Measurements from ENCODE around the gene ZNF320. TPM values are rescaled to one million over a fixed set of nuclear protein-coding genes. Genes with fewer than 3 reads are reported as not detected.

Gene ZNF320
- total RNA-seq, 1 experiment from 2014 or later, result 26.1 TPM

DNA sequence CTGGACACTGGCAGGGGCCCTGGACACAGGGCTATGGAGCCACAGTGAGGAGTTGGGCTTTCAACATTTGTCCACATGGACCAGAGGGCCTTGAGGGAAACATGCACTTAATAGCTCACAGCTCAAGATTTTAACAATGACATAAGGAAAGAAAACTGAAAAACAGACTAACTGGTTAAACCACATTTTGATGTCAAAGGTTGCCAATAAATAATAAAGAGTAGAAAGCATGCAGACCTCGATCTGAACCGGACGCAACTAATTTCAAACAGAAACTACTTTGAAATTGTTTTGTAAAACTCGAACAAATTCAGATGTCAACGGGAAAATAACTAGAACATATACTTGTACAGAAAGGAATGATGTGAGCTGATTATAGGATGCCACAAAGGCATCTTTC lies 41.3 kb upstream of the ZNF320 start:
- peaks cover 14 to 38% (median 30%) of the 10 kb centered on the region in 3 experiments; a peak in 6 of 7 replicates for H3K36me3 Mint-ChIP-seq (ENCODE audit: insufficient read depth in 1 of 3, low read depth in 3 of 3)
- no peak overlapping the region for H3K4me3 Mint-ChIP-seq
- H3K79me2 ChIP-seq (ENCODE audit: insufficient read depth, low read length), result peaks cover 6% of the 10 kb centered on the region; the same call in 1 of the 2 replicates
- H4K8ac ChIP-seq (replicated peaks; ENCODE audit: insufficient read length, low read depth, low read length), result no peak overlapping the region
- H3K4me1 Mint-ChIP-seq, result peaks cover 9 to 24% of the 10 kb centered on the region in 2 experiments
- H3K27me3 Mint-ChIP-seq (ENCODE audit: low read depth), result no peaks in the 10 kb centered on the region; the same call in 1 of the 2 replicates
- H2BK20ac ChIP-seq (ENCODE audit: low read depth, low read length, poor library complexity, severe bottlenecking), result no peak overlapping the region
- H2BK12ac ChIP-seq (ENCODE audit: insufficient read length, low read depth, low read length), result no peak overlapping the region
- H4K20me1 ChIP-seq (ENCODE audit: control insufficient read depth, insufficient read depth, insufficient read length), result no peaks in the 10 kb centered on the region
- H3K18ac ChIP-seq (ENCODE audit: insufficient read length, low read depth, low read length), result no peak overlapping the region
- no peak overlapping the region for H2AFZ ChIP-seq (ENCODE audit: low read length)
- no peak overlapping the region for H4K5ac ChIP-seq (ENCODE audit: insufficient read length, low read depth, low read length)
- no peak overlapping the region for H3T11ph ChIP-seq (ENCODE audit: low read length)
- H3K27ac ChIP-seq (ENCODE audit: insufficient read length, low read depth, low read length), result no peak overlapping the region
- H3K56ac ChIP-seq (ENCODE audit: insufficient read length, low read depth, low read length), result no peak overlapping the region
- DNase-seq, result no peak
- no peak overlapping the region for H3K23ac ChIP-seq (ENCODE audit: insufficient read length, low read depth, low read length)
- no peak overlapping the region for H2BK5ac ChIP-seq (ENCODE audit: insufficient read length, low read length)
- H3K79me1 ChIP-seq (ENCODE audit: insufficient read depth, low read depth, low read length, poor library complexity, severe bottlenecking), result peaks cover 6% of the 10 kb centered on the region
- H3K9me3 Mint-ChIP-seq, result no peaks in the 10 kb centered on the region; a peak in 1 of 5 replicates
- no peaks in the 10 kb centered on the region for H3K4me1 ChIP-seq (ENCODE audit: insufficient read depth, low read length)
- no CpG with 5 or more reads among the region's 5 CpGs for WGBS (ENCODE audit: extremely low coverage, insufficient read length, low lambda C conversion rate)
- TF ChIP-seq, protein P1, sequence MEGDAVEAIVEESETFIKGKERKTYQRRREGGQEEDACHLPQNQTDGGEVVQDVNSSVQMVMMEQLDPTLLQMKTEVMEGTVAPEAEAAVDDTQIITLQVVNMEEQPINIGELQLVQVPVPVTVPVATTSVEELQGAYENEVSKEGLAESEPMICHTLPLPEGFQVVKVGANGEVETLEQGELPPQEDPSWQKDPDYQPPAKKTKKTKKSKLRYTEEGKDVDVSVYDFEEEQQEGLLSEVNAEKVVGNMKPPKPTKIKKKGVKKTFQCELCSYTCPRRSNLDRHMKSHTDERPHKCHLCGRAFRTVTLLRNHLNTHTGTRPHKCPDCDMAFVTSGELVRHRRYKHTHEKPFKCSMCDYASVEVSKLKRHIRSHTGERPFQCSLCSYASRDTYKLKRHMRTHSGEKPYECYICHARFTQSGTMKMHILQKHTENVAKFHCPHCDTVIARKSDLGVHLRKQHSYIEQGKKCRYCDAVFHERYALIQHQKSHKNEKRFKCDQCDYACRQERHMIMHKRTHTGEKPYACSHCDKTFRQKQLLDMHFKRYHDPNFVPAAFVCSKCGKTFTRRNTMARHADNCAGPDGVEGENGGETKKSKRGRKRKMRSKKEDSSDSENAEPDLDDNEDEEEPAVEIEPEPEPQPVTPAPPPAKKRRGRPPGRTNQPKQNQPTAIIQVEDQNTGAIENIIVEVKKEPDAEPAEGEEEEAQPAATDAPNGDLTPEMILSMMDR (conservative IDR thresholded peaks at IDR 0.05), result no peak
- no peaks in the 10 kb centered on the region for H3K9me3 ChIP-seq (ENCODE audit: control insufficient read depth, low read depth, low read length)
- no peak overlapping the region for H3K4ac ChIP-seq (ENCODE audit: low read depth, low read length)
- H3K27me3 ChIP-seq (ENCODE audit: insufficient read depth, low read length), result no peaks in the 10 kb centered on the region
- H3K9ac ChIP-seq (ENCODE audit: extremely low read depth, insufficient read length, low read length), result no peak overlapping the region
- H4K91ac ChIP-seq (ENCODE audit: insufficient read length, low read depth, low read length), result no peak overlapping the region
- H3K4me2 ChIP-seq (ENCODE audit: insufficient read depth, insufficient read length, low read length), result no peak overlapping the region
- no peak overlapping the region for H2BK120ac ChIP-seq (ENCODE audit: low read depth, low read length, poor library complexity, severe bottlenecking)
- H3K14ac ChIP-seq (ENCODE audit: insufficient read depth, low read length), result no peak overlapping the region
- H3K23me2 ChIP-seq (ENCODE audit: insufficient read length, low read depth, low read length, poor library complexity, severe bottlenecking), result peaks cover 4% of the 10 kb centered on the region
- H2BK15ac ChIP-seq (ENCODE audit: low read depth, low read length), result no peak overlapping the region
- H3K27ac Mint-ChIP-seq, result peak overlapping the region in 1 of 3 experiments; percentile 62; a peak in 1 of 7 replicates
- no peak overlapping the region for H2AK5ac ChIP-seq (ENCODE audit: insufficient read length, low read length)
